Stomach (tissue), 4 donors: ENCODE results near the gene LMBR1L.

Experiments used
- CTCF ChIP-seq, 7 experiments: fragments of 450-650 bp in 4 of 7; fragments of 200-600 bp in 3 of 7; sonication (generic) in 3 of 7; IDR thresholded peaks; one replicate each; pipeline ENCODE4 v1.5.1; 2016 to 2019; ENCODE audit warnings: antibody characterized with exemption in 7 of 7, control low read depth in 2 of 7, mild to moderate bottlenecking in 1 of 7
- EP300 ChIP-seq: sonication (generic); formaldehyde crosslinking; IDR thresholded peaks from one replicate; pipeline ENCODE4 v1.6.1; 2017; ENCODE audit warnings: antibody characterized with exemption
- POLR2AphosphoS5 ChIP-seq, 3 donors: sonication (generic); formaldehyde crosslinking; IDR thresholded peaks; one replicate each; pipeline ENCODE4 v1.6.1; 2016; ENCODE audit warnings: antibody characterized with exemption in 3 of 3

- TF ChIP-seq EP300: no peak
- no peak for TF ChIP-seq CTCF (IDR thresholded peaks at IDR 0.05)
- TF ChIP-seq POLR2AphosphoS5 (IDR thresholded peaks at IDR 0.05): no peak
Observed at GRCh38 chr12:49094975-49095365, 15.7 kb downstream of the LMBR1L start.
